Measurements from ENCODE around the gene BEST4. TPM values are rescaled to one million over a fixed set of nuclear protein-coding genes. Genes with fewer than 3 reads are reported as not detected.

The BEST4 gene
- total RNA-seq = 10 to 100 TPM; 26.0 to 58.9 TPM

DNA sequence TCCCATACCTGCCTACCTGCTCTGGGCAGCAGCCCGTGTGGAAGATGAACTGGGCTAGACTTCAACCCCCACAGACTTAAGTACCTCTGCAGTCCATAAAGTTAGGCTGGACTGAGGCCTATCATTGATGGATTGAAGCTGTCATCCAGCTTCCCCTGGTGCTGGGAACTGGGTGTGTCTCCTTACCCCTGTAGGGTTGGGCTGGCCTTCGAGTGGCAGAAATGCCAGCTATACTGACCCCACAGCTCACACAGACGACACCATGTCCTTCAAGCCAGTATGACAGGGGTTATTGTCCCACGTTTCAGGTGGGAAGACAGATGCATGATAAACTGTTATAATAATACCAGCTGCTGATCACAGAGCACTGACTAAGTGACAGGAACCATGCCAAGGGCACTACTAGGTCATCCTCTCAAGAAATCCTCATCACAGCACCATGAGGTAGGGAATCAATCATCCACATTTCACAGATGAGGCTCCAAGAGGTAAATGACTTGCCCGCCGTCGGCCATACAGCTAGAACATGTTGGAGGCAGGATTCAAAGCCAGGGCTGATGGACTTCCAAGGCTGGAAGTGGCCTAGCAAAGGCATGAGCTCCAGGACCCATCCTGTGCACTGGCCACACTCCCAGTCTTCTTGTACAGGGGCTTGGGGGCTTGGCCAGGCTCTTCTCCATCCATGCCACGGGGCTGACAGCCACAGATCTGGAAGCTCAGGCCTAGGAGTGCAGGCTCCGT lies at the start of gene BEST4:
BEST4 (minus strand) TSS at position 51 of the 741 bp plus-strand sequence. CDS start 465 bp downstream, outside the sequence.
- Histone ChIP-seq H3K4me3 (no peak within 1 kb of the TSS), H3K9ac (ENCODE audit: low read depth in 2 of 2, low read length in 2 of 2) (no peak within 1 kb of the TSS), H3K27ac (no peak within 1 kb of the TSS), H3K36me3 (no peaks in the 10 kb centered on the region), H3K9me3 (no peaks in the 10 kb centered on the region), H3K27me3 (no peaks in the 10 kb centered on the region), H3K4me1 (peaks cover 12% of the 10 kb centered on the region)
- TF ChIP-seq, protein P1, sequence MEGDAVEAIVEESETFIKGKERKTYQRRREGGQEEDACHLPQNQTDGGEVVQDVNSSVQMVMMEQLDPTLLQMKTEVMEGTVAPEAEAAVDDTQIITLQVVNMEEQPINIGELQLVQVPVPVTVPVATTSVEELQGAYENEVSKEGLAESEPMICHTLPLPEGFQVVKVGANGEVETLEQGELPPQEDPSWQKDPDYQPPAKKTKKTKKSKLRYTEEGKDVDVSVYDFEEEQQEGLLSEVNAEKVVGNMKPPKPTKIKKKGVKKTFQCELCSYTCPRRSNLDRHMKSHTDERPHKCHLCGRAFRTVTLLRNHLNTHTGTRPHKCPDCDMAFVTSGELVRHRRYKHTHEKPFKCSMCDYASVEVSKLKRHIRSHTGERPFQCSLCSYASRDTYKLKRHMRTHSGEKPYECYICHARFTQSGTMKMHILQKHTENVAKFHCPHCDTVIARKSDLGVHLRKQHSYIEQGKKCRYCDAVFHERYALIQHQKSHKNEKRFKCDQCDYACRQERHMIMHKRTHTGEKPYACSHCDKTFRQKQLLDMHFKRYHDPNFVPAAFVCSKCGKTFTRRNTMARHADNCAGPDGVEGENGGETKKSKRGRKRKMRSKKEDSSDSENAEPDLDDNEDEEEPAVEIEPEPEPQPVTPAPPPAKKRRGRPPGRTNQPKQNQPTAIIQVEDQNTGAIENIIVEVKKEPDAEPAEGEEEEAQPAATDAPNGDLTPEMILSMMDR (IDR thresholded peaks at IDR 0.05) = no peak
- DNase-seq = no peak
- intact Hi-C loops (cut with DNase I) = no loop called here

DNA sequence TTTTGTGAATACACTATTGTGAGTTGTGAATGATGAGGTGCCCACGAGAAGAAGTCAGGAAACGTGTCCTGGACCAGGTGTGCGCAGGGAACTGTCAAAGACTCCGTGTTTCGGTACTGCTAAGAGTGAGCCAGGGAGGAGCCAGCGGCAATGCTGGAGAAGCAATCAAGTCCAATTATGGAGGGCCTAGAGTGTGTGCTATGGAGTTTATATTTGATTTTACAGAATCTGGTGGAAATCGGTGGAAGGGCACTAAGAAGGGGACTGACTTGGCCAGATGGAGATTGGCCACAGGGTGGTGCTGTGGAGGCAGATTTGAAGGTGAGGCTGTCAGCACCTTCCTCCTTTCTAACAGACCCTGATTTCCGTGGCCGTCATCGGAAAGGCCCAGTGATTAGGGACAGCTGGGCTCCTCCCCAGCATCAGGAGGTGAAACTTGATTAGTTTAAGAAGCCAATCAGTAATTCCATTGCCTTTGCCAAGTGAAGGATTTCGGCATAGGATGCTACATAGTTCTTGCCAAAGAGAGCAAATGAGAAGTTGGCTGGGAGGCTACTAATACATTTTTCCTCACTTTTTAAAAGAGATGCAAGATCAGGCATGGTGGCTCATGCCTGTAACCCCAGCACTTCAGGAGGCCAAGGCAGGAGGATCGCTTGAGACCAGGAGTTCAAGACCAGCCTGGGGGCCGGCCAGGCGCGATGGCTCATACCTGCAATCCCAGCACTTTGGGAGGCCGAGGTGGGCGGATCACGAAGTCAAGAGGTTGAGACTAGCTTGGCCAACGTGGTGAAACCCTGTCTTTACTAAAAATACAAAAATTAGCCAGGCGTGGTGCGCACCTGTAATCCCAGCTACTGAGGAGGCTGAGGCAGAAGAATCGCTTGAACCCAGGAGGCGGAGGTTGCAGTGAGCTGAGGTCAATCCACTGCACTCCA lies 48.0 kb upstream of the BEST4 start:
- no peaks in the 10 kb centered on the region for H3K36me3 ChIP-seq
- DNase-seq = peak; percentile 91
- no peak overlapping the region for H3K27ac ChIP-seq
- H3K9me3 ChIP-seq = no peaks in the 10 kb centered on the region
- no peaks in the 10 kb centered on the region for H3K27me3 ChIP-seq
- TF ChIP-seq, protein P1 (IDR thresholded peaks at IDR 0.05) = peak; percentile 84
- no peaks in the 10 kb centered on the region for H3K4me1 ChIP-seq
- no peak overlapping the region for H3K4me3 ChIP-seq
- H3K9ac ChIP-seq (ENCODE audit: low read depth in 2 of 2, low read length in 2 of 2) = no peak overlapping the region
- intact Hi-C loops (cut with DNase I) = loop anchor here (10.0 kb wide), 1 partner anchor 469 kb away; no protein-coding TSS in a partner anchor

DNA sequence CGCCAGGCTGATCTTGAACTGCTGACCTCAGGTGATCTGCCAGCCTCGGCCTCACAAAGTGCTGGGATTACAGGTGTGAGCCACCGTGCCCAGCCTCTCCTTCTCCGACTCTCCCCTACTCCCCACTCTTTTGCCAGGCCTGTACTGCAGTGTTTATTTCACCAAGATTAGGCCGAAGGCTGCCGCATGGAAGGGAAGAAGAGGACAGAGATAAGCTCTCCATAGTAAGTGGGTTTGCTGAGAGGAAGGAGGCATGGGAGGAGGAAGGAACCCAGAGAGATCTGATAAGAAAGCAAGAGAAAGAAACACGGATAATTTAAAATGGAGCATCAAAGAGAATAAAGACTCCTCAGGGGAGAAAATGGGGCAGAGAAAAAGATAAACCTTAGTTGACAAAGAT lies 46.4 kb upstream of the BEST4 start:
- Histone ChIP-seq H3K4me3 (no peak overlapping the region), H3K9me3 (no peaks in the 10 kb centered on the region), H3K27ac (no peak overlapping the region), H3K9ac (ENCODE audit: low read depth in 2 of 2, low read length in 2 of 2) (no peak overlapping the region), H3K36me3 (no peaks in the 10 kb centered on the region), H3K4me1 (no peaks in the 10 kb centered on the region), H3K27me3 (no peaks in the 10 kb centered on the region)
- intact Hi-C loops (cut with DNase I) = loop anchor here (5.0 to 10.0 kb wide), 2 partner anchors 42 to 470 kb away; no protein-coding TSS in a partner anchor
- no peak for DNase-seq
- TF ChIP-seq, protein P1 (IDR thresholded peaks at IDR 0.05) = no peak

DNA sequence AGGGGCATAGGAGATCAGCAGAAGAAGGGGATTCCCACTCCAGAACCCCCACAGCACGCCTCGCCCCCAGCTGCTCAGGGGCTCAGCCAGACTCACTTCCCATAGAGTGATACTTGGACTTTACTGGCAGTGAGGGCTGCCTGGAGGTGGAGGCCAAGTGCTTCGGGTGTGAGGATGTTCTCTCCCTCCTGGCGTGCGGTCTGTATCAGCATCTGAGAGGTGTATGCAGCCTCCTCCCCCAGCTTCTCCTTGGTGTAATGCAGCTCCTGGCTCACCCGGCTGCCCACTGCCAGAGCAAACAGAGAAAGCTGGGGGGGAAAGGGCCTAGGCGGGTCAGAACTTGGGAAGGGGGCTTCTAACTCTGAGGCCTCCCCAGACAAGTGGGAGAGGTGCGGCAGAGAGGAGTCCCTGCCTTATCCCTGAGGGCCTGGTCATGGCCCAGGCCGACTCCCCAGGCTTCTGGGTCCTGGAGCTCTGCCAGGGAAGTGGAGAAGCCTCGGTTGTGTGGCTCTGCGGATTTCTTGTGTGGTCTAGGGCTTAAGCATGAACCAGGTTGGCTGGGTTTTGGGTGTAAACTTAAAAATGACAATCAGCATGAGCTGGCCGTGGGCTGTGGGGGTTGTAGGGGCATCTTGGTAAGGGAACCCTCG lies 44.2 kb upstream of the BEST4 start:
- intact Hi-C loops (cut with DNase I) = loop anchor here (5.0 to 10.0 kb wide), 2 partner anchors 40 to 473 kb away; no protein-coding TSS in a partner anchor
- H3K9ac ChIP-seq (ENCODE audit: low read depth in 2 of 2, low read length in 2 of 2) = no peak overlapping the region
- no peak overlapping the region for H3K27ac ChIP-seq
- H3K4me1 ChIP-seq = no peaks in the 10 kb centered on the region
- H3K9me3 ChIP-seq = no peaks in the 10 kb centered on the region
- no peaks in the 10 kb centered on the region for H3K36me3 ChIP-seq
- H3K27me3 ChIP-seq = no peaks in the 10 kb centered on the region
- no peak for DNase-seq
- TF ChIP-seq, protein P1 (IDR thresholded peaks at IDR 0.05) = no peak
- H3K4me3 ChIP-seq = no peak overlapping the region

DNA sequence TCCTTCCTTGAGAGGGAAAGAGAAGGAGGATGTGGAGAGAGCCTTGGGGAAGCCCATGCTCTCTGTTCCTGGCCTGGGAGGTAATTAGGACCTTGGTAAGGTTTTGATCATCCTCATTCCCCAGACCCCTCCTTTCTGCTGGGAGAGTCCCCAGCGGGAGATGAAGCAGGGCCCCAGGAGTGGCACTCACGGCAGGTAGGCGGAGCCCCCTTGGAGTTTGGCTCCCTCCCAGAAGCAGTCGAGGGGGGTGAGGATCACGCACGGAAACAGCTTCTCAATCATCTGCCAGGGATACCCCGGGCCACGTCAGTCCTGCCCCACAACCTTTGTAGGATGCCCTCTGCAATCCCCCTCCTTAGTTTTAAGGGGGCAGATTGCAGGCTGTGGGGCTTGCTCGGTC lies 43.5 kb upstream of the BEST4 start:
- TF ChIP-seq, protein P1 (IDR thresholded peaks at IDR 0.05) = no peak
- Histone ChIP-seq H3K9me3 (no peaks in the 10 kb centered on the region), H3K27me3 (no peaks in the 10 kb centered on the region), H3K4me1 (no peaks in the 10 kb centered on the region), H3K4me3 (no peak overlapping the region), H3K9ac (ENCODE audit: low read depth in 2 of 2, low read length in 2 of 2) (no peak overlapping the region), H3K36me3 (no peaks in the 10 kb centered on the region), H3K27ac (no peak overlapping the region)
- intact Hi-C loops (cut with DNase I) = loop anchor here (5.0 to 10.0 kb wide), 2 partner anchors 39 to 473 kb away; no protein-coding TSS in a partner anchor
- no peak for DNase-seq
